Transverse colon (tissue), 4 donors: ENCODE data around the gene FRS3.

Experiments
- EP300 ChIP-seq: sonication (generic); formaldehyde crosslinking; IDR thresholded peaks from one replicate; pipeline ENCODE4 v1.6.1; 2017; ENCODE audit warnings: antibody characterized with exemption, low read depth
- POLR2A ChIP-seq: fragments of 450-650 bp; IDR thresholded peaks from one replicate; pipeline ENCODE4 v1.6.1; 2016; ENCODE audit warnings: antibody characterized with exemption, mild to moderate bottlenecking, moderate library complexity
- POLR2AphosphoS5 ChIP-seq, 3 donors: sonication (generic); formaldehyde crosslinking; IDR thresholded peaks; one replicate each; pipeline ENCODE4 v1.6.1; 2016; ENCODE audit warnings: antibody characterized with exemption in 3 of 3
- TF ChIP-seq, protein P1 (sequence below), 5 experiments: fragments of 200-600 bp in 3 of 5; fragments of 450-650 bp in 2 of 5; sonication (generic) in 3 of 5; IDR thresholded peaks; 1 replicate in 2 of 5; 2 replicates in 3 of 5; pipeline ENCODE4 v1.5.1; 2016 to 2017; ENCODE audit warnings: antibody characterized with exemption in 5 of 5, inconsistent platforms in 3 of 5, mild to moderate bottlenecking in 2 of 5, moderate library complexity in 1 of 5

- TF ChIP-seq, protein P1, sequence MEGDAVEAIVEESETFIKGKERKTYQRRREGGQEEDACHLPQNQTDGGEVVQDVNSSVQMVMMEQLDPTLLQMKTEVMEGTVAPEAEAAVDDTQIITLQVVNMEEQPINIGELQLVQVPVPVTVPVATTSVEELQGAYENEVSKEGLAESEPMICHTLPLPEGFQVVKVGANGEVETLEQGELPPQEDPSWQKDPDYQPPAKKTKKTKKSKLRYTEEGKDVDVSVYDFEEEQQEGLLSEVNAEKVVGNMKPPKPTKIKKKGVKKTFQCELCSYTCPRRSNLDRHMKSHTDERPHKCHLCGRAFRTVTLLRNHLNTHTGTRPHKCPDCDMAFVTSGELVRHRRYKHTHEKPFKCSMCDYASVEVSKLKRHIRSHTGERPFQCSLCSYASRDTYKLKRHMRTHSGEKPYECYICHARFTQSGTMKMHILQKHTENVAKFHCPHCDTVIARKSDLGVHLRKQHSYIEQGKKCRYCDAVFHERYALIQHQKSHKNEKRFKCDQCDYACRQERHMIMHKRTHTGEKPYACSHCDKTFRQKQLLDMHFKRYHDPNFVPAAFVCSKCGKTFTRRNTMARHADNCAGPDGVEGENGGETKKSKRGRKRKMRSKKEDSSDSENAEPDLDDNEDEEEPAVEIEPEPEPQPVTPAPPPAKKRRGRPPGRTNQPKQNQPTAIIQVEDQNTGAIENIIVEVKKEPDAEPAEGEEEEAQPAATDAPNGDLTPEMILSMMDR (IDR thresholded peaks at IDR 0.05), result no peak
- TF ChIP-seq POLR2A (no peak), POLR2AphosphoS5 (IDR thresholded peaks at IDR 0.05) (no peak), EP300 (no peak)
Observed at GRCh38 chr6:41730531-41731436, 48.9 kb downstream of the FRS3 start.
